Lower leg skin (tissue), 3 donors: Measurements from ENCODE around the gene DOLK.

Experiments used
- CTCF ChIP-seq, 3 donors: fragments of 450-650 bp; IDR thresholded peaks; one replicate each; pipeline ENCODE4 v1.5.1; 2016; ENCODE audit warnings: antibody characterized with exemption in 3 of 3, mild to moderate bottlenecking in 3 of 3, moderate library complexity in 2 of 3
- POLR2A ChIP-seq, 2 donors: fragments of 450-650 bp; IDR thresholded peaks; one replicate each; pipeline ENCODE4 v1.6.1; 2016 to 2017; ENCODE audit warnings: antibody characterized with exemption in 2 of 2, mild to moderate bottlenecking in 1 of 2, moderate library complexity in 1 of 2

GRCh38 chr9:128943832-128944620 is 3.4 kb downstream of the DOLK start:
- TF ChIP-seq CTCF (IDR thresholded peaks at IDR 0.05) (no peak), POLR2A (IDR thresholded peaks at IDR 0.05) (no peak)
